CD4-positive, alpha-beta T cell treated with Interleukin-4 for 4 hours (primary cell): ENCODE measurements around the gene ZFR.
A peak's percentile ranks its signal among the peaks of the same experiment; 100 is the strongest.
"Not testable (repeated sequence)": the region's sequence is repeated elsewhere in the genome, so short reads cannot be mapped to it uniquely, and the experiment has no call there.

Experiments used
- DNase-seq: peaks from one replicate; pipeline ENCODE4 v3.0.0-alpha.2; 2020

Gene ZFR

GRCh38 chr5:32353420-32353819 is 91.1 kb downstream of the ZFR start:
- DNase-seq: no peak

- no peak for DNase-seq
Observed at GRCh38 chr5:32352685-32353084, 91.9 kb downstream of the ZFR start.

- no peak for DNase-seq
Observed at GRCh38 chr5:32346869-32347268, 97.7 kb downstream of the ZFR start.

GRCh38 chr5:32343058-32343672 is 101.4 kb downstream of the ZFR start:
- DNase-seq: no peak

- no peak for DNase-seq
Observed at GRCh38 chr5:32342656-32343055, 101.9 kb downstream of the ZFR start.

GRCh38 chr5:32339878-32340277 is 104.7 kb downstream of the ZFR start:
- DNase-seq: no peak

GRCh38 chr5:32339198-32339597 is 105.3 kb downstream of the ZFR start:
- no peak for DNase-seq

GRCh38 chr5:32332966-32333365 is 111.6 kb downstream of the ZFR start:
- no peak for DNase-seq

GRCh38 chr5:32332361-32332760 is 112.2 kb downstream of the ZFR start:
- DNase-seq: no peak

GRCh38 chr5:32331935-32332274 is 112.6 kb downstream of the ZFR start:
- no peak for DNase-seq

- DNase-seq: no peak
Observed at GRCh38 chr5:32331217-32331934, 113.2 kb downstream of the ZFR start.

GRCh38 chr5:32330126-32330971 is 114.2 kb downstream of the ZFR start:
- DNase-seq: no peak

- DNase-seq: peak; percentile 59
Observed at GRCh38 chr5:32329395-32329834, 115.1 kb downstream of the ZFR start.

- no peak for DNase-seq
Observed at GRCh38 chr5:32326216-32326772, 118.2 kb downstream of the ZFR start.

- DNase-seq: no peak
Observed at GRCh38 chr5:32325616-32326015, 118.9 kb downstream of the ZFR start.

GRCh38 chr5:32325062-32325461 is 119.5 kb downstream of the ZFR start:
- no peak for DNase-seq

GRCh38 chr5:32323741-32324140 is 120.8 kb downstream of the ZFR start:
- DNase-seq: no peak

GRCh38 chr5:32322882-32323281 is 121.7 kb downstream of the ZFR start:
- DNase-seq: no peak

- not testable (repeated sequence) for DNase-seq
Observed at GRCh38 chr5:32321787-32322186, 122.8 kb downstream of the ZFR start.

GRCh38 chr5:32320576-32320975 is 124.0 kb downstream of the ZFR start:
- DNase-seq: no peak

- DNase-seq: no peak
Observed at GRCh38 chr5:32319926-32320543, 124.5 kb downstream of the ZFR start.

- no peak for DNase-seq
Observed at GRCh38 chr5:32319392-32319791, 125.1 kb downstream of the ZFR start.

- no peak for DNase-seq
Observed at GRCh38 chr5:32317041-32317440, 127.5 kb downstream of the ZFR start.
